Activated T-helper 1 cell treated with anti-CD3 and anti-CD28 coated beads, Interleukin-12 subunit alpha, Interleukin-12 subunit beta, Interleukin-2, Interleukin-4 antibody, amounts not matched to agents 30 ng/mL and 10 ng/mL and 1 ng/mL, durations not matched to agents 14 hours and 24 hours and 36 hours (primary cell): ENCODE measurements around the gene TENT5A. TPM values are rescaled to one million over a fixed set of nuclear protein-coding genes. Genes with fewer than 3 reads are reported as not detected.
A peak's percentile ranks its signal among the peaks of the same experiment; 100 is the strongest.

Source experiments
- DNase-seq: peaks from one replicate; pipeline ENCODE4 v3.0.0; 2021; ENCODE audit warnings: low spot score
- H3K27ac Mint-ChIP-seq: one replicate; pipeline ENCODE4 v1.8.0; 2021; ENCODE audit warnings: mild to moderate bottlenecking, mixed read lengths
- H3K27me3 Mint-ChIP-seq: one replicate; pipeline ENCODE4 v1.8.0; 2022; ENCODE audit warnings: mild to moderate bottlenecking, moderate library complexity, mixed read lengths; ENCODE audit not compliant: insufficient read depth
- H3K36me3 Mint-ChIP-seq: one replicate; pipeline ENCODE4 v1.8.0; 2021; ENCODE audit warnings: low read depth, mixed read lengths
- H3K4me1 Mint-ChIP-seq: one replicate; pipeline ENCODE4 v1.8.0; 2021; ENCODE audit warnings: low read depth, mixed read lengths
- H3K4me3 Mint-ChIP-seq: one replicate; pipeline ENCODE4 v1.8.0; 2021; ENCODE audit warnings: mild to moderate bottlenecking, moderate library complexity, mixed read lengths
- H3K9me3 Mint-ChIP-seq: one replicate; pipeline ENCODE4 v1.8.0; 2021; ENCODE audit warnings: mixed read lengths
- intact Hi-C: fragments of 100-400 bp; cut with micrococcal nuclease; formaldehyde crosslinking; loops from one replicate; pipeline ENCODE4 v1.15.1; 2024
- total RNA-seq: library from RNA; stranded (reverse); gene quantifications from 2 replicates; pipeline ENCODE4 v1.2.3, GENCODE V29; 2022

The TENT5A gene
- total RNA-seq, result 0.34 and 0.47 TPM in 2 replicates

DNA sequence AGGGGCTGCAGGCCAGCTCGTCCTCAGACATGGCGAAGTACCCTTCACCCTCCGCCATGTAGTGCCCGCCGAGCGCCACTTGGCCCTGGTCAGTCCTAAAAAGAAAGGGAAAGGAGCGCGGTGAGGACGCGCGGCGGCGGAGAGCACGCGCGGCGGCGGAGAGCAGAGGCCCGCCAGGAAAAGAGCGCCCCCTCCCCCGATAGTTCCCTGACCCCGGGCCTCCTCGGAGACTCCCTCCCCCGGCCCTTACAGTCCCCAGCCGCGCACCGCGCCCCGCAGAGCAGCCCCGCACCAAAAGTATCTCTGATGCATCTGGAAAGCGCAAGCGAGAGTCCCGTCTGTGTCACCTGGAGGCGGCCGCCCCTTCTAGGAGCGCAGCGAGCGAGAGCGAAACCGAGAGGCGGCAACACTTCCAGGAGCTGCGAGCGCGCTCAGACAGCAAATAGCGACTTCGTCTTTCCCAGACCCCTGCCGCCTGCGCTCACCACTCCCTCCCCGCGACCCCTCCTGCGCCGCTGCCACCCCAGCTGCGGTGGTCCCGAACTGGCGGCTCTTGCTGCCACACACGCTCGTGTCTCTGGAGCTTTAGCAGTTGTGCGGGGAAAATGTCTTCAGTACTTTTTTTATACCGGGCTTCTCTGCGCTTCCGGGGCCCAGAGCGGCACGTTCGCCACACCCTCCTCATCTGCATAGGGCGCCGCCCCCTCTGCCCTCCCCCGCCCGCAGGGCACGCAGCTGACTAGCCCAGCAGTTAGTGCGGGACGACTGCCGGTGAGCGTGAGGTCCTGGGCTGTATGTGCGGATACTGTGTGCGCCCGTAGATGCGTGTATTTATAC, at the start of gene TENT5A:
TSS of gene TENT5A (minus strand) at position 598 of the 837 bp plus-strand sequence. CDS start at position 58, 540 bp downstream.
- Mint-ChIP-seq H3K27ac (peak within 1 kb of the TSS; percentile 72), H3K27me3 (peaks cover 43% of the 10 kb centered on the region), H3K9me3 (no peaks in the 10 kb centered on the region), H3K36me3 (no peaks in the 10 kb centered on the region), H3K4me1 (peaks cover 16% of the 10 kb centered on the region), H3K4me3 (peak within 1 kb of the TSS; percentile 88)
- DNase-seq, result peak; percentile 78
- intact Hi-C loops, result loop anchor here (1.0 to 10.0 kb wide), 9 partner anchors 20 to 1808 kb away; partner anchors contain the start of genes BCKDHB, DOP1A, ELOVL4 and IBTK

DNA sequence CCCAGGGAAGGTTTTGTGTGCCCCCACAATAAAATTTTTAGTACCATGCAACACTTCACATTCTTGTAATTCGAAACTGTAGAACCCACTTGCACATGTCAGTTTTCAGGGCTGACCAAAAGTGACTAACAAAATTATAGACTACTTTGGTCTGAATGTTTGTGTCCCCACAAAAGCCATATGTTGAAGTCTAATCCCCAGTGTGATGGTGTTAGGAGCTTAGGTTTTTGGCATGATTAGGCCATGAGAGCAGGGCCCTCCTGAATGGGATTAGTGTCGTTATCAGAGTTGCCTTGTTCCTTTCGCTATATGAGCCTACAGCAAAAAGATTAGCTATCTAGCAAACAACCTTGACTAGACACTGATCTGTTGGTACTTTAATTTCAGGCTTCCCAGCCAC, 49.0 kb upstream of the TENT5A start:
- intact Hi-C loops, result no loop called here
- Mint-ChIP-seq H3K4me1 (no peaks in the 10 kb centered on the region), H3K27me3 (peaks cover 2% of the 10 kb centered on the region), H3K27ac (no peak overlapping the region), H3K9me3 (no peaks in the 10 kb centered on the region), H3K4me3 (no peak overlapping the region), H3K36me3 (no peaks in the 10 kb centered on the region)
- no peak for DNase-seq

DNA sequence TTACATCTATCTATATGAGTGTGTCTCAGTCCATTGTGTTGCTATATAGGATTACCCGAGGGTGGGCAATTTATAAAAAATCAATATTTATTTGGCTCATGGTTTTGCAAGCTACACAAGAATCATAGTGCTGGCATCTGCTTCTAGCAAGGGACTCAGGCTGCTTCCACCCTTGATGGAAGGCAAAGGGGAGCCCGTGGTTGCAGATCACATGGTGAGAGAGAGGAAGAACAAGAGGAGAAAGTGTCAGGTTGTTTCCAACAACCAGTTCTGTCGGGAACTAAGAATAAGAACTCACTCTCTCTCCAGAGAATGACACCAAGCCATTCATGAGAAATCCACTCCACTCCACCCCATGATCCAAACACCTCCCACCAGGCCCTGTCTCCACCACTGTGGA, 48.2 kb upstream of the TENT5A start:
- Mint-ChIP-seq H3K4me1 (no peaks in the 10 kb centered on the region), H3K4me3 (no peak overlapping the region), H3K9me3 (no peaks in the 10 kb centered on the region), H3K27ac (no peak overlapping the region), H3K27me3 (peaks cover 2% of the 10 kb centered on the region), H3K36me3 (no peaks in the 10 kb centered on the region)
- DNase-seq, result no peak
- intact Hi-C loops, result no loop called here

DNA sequence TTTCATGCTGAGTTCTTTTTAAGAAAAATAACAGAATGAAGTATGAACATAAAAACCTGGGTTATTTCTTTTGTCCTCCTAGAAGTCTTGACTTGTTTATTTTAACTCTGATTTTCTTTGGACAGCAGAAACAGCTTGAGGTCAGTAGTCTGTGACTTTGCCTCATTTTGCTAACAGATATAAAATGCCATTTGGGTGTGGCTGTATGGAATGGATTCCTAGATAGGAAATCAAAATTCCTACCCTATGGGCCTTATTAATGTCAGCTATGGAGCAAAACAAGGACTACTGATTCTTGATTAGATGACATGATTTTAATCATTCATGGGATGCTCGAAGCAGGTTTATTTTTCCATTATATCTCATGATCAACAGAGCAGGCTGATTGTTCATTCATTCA, 46.8 kb upstream of the TENT5A start:
- DNase-seq, result no peak
- Mint-ChIP-seq H3K4me3 (no peak overlapping the region), H3K36me3 (no peaks in the 10 kb centered on the region), H3K9me3 (no peaks in the 10 kb centered on the region), H3K27ac (no peak overlapping the region), H3K27me3 (peaks cover 2% of the 10 kb centered on the region), H3K4me1 (no peaks in the 10 kb centered on the region)
- intact Hi-C loops, result no loop called here

DNA sequence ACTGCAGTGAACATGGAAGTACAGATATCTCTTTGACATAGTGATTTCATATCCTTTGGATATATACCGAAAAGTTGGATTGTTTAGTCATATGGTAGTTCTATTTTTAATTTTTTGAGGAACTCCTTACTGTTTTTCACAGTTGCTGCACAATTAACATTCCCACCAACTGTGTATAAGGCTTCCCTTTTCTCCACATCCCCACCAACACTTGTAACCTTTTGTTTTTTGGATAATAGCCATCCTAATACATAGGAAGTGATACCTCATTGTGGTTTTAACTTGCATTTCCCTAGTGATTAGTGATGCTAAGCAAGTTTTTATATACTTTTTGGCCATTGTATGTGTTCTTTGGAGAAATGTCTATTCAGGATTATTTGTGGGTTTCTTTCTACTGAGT, 45.1 kb upstream of the TENT5A start:
- Mint-ChIP-seq H3K27me3 (peaks cover 2% of the 10 kb centered on the region), H3K27ac (no peak overlapping the region), H3K9me3 (no peaks in the 10 kb centered on the region), H3K36me3 (no peaks in the 10 kb centered on the region), H3K4me3 (no peak overlapping the region), H3K4me1 (no peaks in the 10 kb centered on the region)
- intact Hi-C loops, result no loop called here
- no peak for DNase-seq

DNA sequence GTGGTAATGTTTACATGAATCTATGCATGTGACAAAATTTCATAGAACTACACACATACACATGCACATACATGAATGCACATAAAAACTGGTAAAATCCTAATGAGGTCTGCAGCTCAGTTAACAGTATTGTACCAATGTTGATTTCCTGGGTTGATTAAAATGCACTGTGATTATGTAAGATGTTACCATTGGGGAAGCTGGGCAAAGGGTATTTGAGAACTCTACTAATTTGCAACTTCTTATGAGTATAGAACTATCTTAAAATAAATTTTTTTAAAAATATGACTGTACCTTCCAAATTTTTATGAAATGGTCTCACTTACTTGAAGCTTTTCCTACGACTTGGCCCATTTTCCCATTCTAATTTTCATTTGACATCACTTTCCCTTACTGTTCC, 43.4 kb upstream of the TENT5A start:
- Mint-ChIP-seq H3K4me3 (no peak overlapping the region), H3K27me3 (peaks cover 2% of the 10 kb centered on the region), H3K4me1 (no peaks in the 10 kb centered on the region), H3K36me3 (no peaks in the 10 kb centered on the region), H3K9me3 (no peaks in the 10 kb centered on the region), H3K27ac (no peak overlapping the region)
- intact Hi-C loops, result no loop called here
- no peak for DNase-seq

DNA sequence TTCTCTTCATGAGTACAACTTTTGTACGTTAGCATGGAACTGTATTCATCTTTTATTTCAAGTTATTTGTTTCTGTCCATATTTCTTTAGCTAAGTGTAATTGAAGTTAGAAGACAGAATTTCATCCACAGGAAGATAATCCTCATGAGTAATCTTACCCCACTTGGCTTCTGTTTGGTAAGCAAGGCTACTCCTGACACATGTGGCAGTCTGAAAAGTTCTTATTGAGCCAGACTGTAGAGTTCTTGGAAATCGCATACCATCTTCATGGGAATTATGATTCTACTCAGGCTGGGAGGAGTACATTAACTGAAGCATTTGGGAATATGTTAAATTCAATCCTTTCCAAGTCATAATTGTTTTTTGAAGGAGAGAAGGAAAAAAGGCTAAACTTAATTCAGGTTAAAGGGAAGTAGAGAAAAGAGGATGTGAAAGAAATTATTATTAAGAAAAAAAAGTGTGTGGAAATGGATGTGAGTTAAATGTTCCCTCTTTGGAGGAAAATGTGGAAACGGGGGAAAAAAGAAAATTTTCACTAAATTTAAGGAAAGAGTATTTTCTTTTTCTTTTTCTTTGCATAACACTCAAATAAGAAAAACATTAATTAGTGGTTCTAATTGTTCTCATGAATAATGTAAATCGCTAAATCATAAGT, 41.5 kb upstream of the TENT5A start:
- no peak overlapping the region for H3K4me3 Mint-ChIP-seq
- no peak overlapping the region for H3K27ac Mint-ChIP-seq
- peaks cover 2% of the 10 kb centered on the region for H3K27me3 Mint-ChIP-seq
- H3K4me1 Mint-ChIP-seq, result no peaks in the 10 kb centered on the region
- no peak for DNase-seq
- no peaks in the 10 kb centered on the region for H3K9me3 Mint-ChIP-seq
- intact Hi-C loops, result no loop called here
- no peaks in the 10 kb centered on the region for H3K36me3 Mint-ChIP-seq

DNA sequence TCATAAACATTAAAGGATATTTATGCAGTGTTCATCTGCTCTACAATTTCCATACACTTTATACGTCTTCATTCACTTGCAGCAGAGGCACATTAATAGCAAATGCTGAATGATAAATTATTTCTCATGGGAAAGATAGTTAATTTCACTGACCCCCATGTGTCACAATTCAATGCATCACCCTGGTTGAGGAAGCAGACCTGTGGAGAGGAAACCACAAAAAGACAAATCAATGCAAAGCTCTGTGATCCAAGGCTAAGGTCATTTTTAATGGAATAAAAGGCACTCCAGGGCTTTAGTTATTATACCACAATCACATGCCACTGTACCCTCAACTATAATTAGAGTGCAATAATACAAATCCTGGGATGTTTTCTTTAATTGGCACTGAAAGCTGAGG, 40.3 kb upstream of the TENT5A start:
- Mint-ChIP-seq H3K27ac (no peak overlapping the region), H3K27me3 (peaks cover 5% of the 10 kb centered on the region), H3K4me3 (no peak overlapping the region), H3K4me1 (no peaks in the 10 kb centered on the region), H3K9me3 (no peaks in the 10 kb centered on the region), H3K36me3 (no peaks in the 10 kb centered on the region)
- intact Hi-C loops, result no loop called here
- no peak for DNase-seq

DNA sequence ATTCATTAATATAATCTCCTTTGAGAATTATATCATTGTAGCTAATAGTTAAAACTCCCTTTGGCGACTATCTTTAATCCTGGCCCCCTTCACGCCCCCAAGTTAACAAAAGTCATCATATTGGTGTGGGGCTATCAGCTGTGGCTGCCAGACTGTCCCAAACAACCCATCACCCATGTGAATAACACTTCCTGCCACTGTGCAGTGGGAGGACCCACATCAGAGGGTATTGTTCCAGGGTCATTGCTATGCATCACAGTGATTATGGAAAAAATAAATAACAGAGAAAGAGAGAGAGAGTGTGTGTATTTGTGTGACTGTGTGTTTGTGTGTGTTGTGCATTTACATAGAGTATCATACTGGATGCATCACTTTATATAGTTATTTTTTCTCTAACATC, 39.3 kb upstream of the TENT5A start:
- peaks cover 3% of the 10 kb centered on the region for H3K27me3 Mint-ChIP-seq
- no peak overlapping the region for H3K27ac Mint-ChIP-seq
- no peaks in the 10 kb centered on the region for H3K36me3 Mint-ChIP-seq
- no peaks in the 10 kb centered on the region for H3K4me1 Mint-ChIP-seq
- H3K4me3 Mint-ChIP-seq, result no peak overlapping the region
- no peaks in the 10 kb centered on the region for H3K9me3 Mint-ChIP-seq
- no peak for DNase-seq
- intact Hi-C loops, result no loop called here

DNA sequence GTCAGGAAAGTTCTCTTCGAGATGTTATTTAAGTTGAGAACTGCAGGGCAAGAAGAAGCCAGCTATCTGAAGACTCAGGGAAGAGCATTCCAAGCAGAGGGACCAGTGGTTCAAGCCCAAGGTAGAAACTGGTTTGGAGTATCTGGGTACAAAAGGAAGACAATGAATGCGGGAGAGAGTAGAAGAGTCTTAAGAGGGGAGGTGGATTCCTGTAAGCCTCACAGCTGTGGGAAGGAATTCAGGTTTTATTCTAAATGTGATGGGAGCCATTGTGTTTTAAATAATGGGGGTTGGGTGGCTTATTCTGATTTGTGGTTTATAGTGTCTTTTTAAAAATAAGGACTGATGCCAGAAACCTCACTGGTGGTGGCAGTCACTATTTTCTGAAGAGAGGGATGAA, 37.6 kb upstream of the TENT5A start:
- Mint-ChIP-seq H3K36me3 (no peaks in the 10 kb centered on the region), H3K4me1 (no peaks in the 10 kb centered on the region)
- intact Hi-C loops, result no loop called here

DNA sequence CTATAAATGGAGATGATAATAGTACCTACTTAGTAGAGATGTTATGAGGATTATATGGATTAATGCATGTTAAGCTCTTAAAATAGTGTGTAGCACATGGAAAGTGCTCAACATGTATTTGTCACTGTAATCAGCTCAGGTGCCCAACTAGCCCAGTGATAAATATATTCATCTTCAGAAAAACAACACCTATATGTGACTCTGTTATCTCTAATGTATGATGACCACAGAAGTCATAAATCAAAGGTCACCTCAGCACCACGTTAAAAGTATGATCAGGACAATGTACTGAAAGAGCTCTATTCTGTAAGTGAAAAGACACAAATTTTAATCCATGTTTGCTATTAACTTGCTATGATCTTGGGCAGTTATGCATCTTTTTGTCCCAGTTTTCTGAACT, 36.8 kb upstream of the TENT5A start:
- H3K9me3 Mint-ChIP-seq, result no peaks in the 10 kb centered on the region
- H3K4me1 Mint-ChIP-seq, result no peaks in the 10 kb centered on the region
- H3K36me3 Mint-ChIP-seq, result no peaks in the 10 kb centered on the region
- intact Hi-C loops, result no loop called here
- no peak overlapping the region for H3K4me3 Mint-ChIP-seq
- no peak for DNase-seq
- H3K27me3 Mint-ChIP-seq, result peaks cover 3% of the 10 kb centered on the region
- no peak overlapping the region for H3K27ac Mint-ChIP-seq

More for the DNA sequence above, 37.6 kb upstream of the TENT5A start:
- no peak for DNase-seq
- H3K27me3 Mint-ChIP-seq, result peaks cover 3% of the 10 kb centered on the region
- H3K4me3 Mint-ChIP-seq, result no peak overlapping the region
- H3K27ac Mint-ChIP-seq, result no peak overlapping the region
- no peaks in the 10 kb centered on the region for H3K9me3 Mint-ChIP-seq

DNA sequence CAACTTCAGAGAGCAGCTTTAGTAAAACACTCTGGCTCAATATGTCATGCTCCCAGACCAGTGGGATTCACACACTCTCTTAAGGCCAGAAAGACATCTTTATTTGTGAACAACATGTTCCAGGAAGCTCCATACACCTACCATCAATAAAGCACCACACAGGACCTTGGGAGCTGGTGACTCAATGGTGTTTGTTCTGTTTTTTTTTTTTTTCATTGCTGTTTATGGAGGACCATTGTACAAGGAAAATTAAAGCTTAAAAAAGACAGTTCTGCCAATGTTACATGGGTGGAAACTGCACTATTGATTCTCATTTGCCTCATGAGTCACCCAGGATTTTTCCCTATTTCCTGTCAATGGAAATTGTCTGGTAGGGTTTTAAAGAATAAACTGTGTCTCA, 36.3 kb upstream of the TENT5A start:
- H3K4me1 Mint-ChIP-seq, result no peaks in the 10 kb centered on the region
- DNase-seq, result no peak
- no peak overlapping the region for H3K27ac Mint-ChIP-seq
- no peaks in the 10 kb centered on the region for H3K9me3 Mint-ChIP-seq
- no peak overlapping the region for H3K4me3 Mint-ChIP-seq
- intact Hi-C loops, result no loop called here
- H3K27me3 Mint-ChIP-seq, result peaks cover 5% of the 10 kb centered on the region
- no peaks in the 10 kb centered on the region for H3K36me3 Mint-ChIP-seq

DNA sequence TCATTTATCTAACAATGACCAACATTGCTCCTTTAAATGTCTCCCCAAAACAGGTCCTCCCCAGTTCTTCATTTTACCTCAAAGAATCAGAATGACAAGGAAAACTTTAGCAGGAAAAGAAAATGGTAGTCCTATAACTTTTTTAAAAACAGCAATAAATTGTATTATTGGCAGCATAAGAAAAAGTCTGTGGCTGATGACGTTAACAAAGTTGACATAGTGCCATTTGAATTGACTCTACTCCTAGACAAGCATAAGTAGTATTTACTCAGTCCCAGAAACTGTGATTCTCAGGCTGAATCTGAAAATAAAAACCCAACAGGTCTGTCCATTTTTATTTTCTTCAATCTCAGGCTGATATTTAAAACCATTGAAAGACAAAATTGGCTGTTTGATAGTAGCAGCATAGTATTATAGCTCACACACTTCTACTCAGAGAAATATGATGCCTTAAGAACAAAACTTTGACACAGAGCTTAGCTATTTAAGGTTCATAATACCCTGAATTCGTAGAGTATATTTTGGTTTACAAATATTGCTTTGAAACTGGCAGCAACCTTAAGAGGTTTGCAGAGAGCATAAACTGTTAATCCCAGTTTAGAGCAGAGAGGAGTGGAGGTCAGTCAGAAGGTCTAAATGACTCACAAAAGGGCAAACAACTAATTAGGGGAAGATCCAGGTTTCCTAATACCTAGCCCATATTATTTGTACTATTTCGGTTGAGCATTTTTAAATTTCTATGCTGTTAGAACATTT, 35.0 kb upstream of the TENT5A start:
- Mint-ChIP-seq H3K4me3 (no peak overlapping the region), H3K9me3 (peaks cover 1% of the 10 kb centered on the region), H3K27ac (no peak overlapping the region), H3K4me1 (no peaks in the 10 kb centered on the region), H3K27me3 (peaks cover 6% of the 10 kb centered on the region), H3K36me3 (no peaks in the 10 kb centered on the region)
- DNase-seq, result no peak
- intact Hi-C loops, result no loop called here
